Mucosa of descending colon (tissue), 3 donors: Measurements from ENCODE around the gene EFCAB6. TPM values are rescaled to one million over a fixed set of nuclear protein-coding genes. Genes with fewer than 3 reads are reported as not detected.

Experiments used
- ATAC-seq: fragments of 200-7000 bp; cut with Tn5 transposase; one replicate; pipeline ENCODE4 v1.9.1; 2020; ENCODE audit warnings: mild to moderate bottlenecking, moderate library complexity
- DNase-seq, 3 donors: peaks; one replicate each; pipeline ENCODE4 v3.0.0-alpha.2; 2020
- H3K36me3 ChIP-seq: fragments of 200-600 bp; one replicate; pipeline ENCODE4 v1.8.0; 2021; ENCODE audit warnings: low read depth, mild to moderate bottlenecking
- H3K4me1 ChIP-seq: fragments of 200-600 bp; one replicate; pipeline ENCODE4 v1.8.0; 2021; ENCODE audit warnings: low read depth, mild to moderate bottlenecking
- H3K4me3 ChIP-seq: fragments of 200-600 bp; one replicate; pipeline ENCODE4 v1.8.0; 2021; ENCODE audit warnings: mild to moderate bottlenecking
- H3K9me3 ChIP-seq: fragments of 200-600 bp; one replicate; pipeline ENCODE4 v1.8.0; 2021; ENCODE audit warnings: mild to moderate bottlenecking
- CTCF ChIP-seq: fragments of 200-600 bp; IDR thresholded peaks from one replicate; pipeline ENCODE4 v1.8.0; 2022; ENCODE audit warnings: antibody characterized with exemption, mild to moderate bottlenecking
- intact Hi-C, 2 donors: fragments of 100-400 bp; cut with DNase I in 1 of 2; cut with micrococcal nuclease in 1 of 2; formaldehyde crosslinking; loops; one replicate each; pipeline versions ENCODE4 v1.11.0 to v1.11.1; 2022; cut with DNase I, micrococcal nuclease
- total RNA-seq, 3 donors: library from RNA; stranded (reverse); fragmentation: NEBNext Ultra II Directional in 2 of 3; extraction: Animal tissue kit (Norgen Biotek cat#: 25700) in 2 of 3; gene quantifications; one replicate each; pipeline versions ENCODE4 v1.2.1 to v1.2.4, GENCODE V29; 2021 to 2023
- donor health status: DM: no; HTN: no; CAD: no; lungs with moderate emphysema.
- donor health status: DM: no; HTN: no; CAD: no.
- donor health status: DM: no; HTN: yes; CAD: no.

The EFCAB6 gene
- total RNA-seq, 3 donors from 2014 or later, result 1.1 to 1.8 (median 1.7) TPM

DNA sequence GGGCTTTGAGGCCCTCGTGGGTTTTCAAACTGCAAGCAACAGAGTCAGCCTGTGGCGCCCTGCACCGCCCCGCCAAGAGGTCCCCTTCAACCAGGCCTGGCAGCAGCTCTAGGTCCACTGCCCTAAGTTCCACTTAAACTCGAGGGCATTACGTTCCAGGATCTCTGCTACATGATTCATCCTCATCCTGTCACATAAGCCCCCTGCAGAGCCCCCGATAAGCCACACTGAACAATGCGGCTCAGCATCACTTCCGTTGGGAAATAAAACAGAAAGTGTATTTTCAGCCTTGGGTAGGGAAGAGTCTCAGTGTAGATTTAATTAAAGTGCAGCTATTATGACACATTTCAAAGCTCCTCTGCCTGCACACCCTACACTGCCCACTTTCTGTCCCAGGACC is 25.6 kb upstream of the EFCAB6 start:
- Histone ChIP-seq H3K4me1 (no peaks in the 10 kb centered on the region), H3K9me3 (no peaks in the 10 kb centered on the region), H3K36me3 (no peaks in the 10 kb centered on the region), H3K4me3 (no peak overlapping the region)
- intact Hi-C loops, result no loop called here
- DNase-seq (no peak), ATAC-seq (no peak)
- no peak for TF ChIP-seq CTCF

DNA sequence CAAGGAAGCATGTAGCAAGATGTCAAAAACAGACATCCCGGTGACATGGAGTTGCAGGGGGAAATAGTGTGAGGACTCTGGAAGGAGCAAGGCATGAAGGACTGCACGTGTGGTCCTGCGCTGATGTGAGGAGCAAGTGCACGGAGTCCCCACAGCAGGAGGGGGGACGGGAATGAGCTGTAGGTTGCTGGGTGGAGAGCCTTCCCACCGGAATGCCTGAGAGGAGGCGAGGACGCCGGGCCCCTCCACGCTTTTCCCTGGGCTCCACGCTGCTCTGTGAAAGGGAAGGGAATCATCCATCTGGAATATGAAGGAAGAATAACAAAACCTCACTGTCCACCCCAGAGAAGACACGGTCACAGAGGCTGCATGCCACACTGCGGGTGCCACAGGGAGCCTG is 23.6 kb upstream of the EFCAB6 start:
- TF ChIP-seq CTCF, result no peak
- Histone ChIP-seq H3K36me3 (no peaks in the 10 kb centered on the region), H3K4me1 (no peaks in the 10 kb centered on the region), H3K4me3 (no peak overlapping the region), H3K9me3 (no peaks in the 10 kb centered on the region)
- ATAC-seq (no peak), DNase-seq (no peak)
- intact Hi-C loops, result no loop called here

DNA sequence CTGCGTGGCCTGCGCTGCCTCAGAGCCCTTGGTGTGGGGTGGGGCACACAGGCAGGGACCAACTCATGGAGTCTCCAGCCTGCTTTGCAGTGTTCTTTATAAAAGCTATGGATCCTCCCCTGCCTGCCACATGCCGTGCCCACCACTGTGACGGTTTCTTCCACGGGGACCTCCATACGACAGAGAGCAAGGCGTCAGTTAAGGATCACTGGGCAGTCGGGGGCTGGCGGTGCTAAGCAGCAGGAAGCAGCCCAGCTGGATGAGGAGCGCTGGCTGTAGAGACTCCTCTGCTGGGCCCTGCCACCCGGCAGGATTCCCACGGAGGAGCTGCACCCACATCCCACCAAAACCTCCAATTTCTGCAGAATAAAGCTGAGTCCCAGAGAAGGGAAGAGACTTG is 23.1 kb upstream of the EFCAB6 start:
- intact Hi-C loops, result no loop called here
- Histone ChIP-seq H3K4me3 (no peak overlapping the region), H3K9me3 (no peaks in the 10 kb centered on the region), H3K4me1 (no peaks in the 10 kb centered on the region), H3K36me3 (no peaks in the 10 kb centered on the region)
- TF ChIP-seq CTCF, result no peak
- DNase-seq (no peak), ATAC-seq (no peak)

DNA sequence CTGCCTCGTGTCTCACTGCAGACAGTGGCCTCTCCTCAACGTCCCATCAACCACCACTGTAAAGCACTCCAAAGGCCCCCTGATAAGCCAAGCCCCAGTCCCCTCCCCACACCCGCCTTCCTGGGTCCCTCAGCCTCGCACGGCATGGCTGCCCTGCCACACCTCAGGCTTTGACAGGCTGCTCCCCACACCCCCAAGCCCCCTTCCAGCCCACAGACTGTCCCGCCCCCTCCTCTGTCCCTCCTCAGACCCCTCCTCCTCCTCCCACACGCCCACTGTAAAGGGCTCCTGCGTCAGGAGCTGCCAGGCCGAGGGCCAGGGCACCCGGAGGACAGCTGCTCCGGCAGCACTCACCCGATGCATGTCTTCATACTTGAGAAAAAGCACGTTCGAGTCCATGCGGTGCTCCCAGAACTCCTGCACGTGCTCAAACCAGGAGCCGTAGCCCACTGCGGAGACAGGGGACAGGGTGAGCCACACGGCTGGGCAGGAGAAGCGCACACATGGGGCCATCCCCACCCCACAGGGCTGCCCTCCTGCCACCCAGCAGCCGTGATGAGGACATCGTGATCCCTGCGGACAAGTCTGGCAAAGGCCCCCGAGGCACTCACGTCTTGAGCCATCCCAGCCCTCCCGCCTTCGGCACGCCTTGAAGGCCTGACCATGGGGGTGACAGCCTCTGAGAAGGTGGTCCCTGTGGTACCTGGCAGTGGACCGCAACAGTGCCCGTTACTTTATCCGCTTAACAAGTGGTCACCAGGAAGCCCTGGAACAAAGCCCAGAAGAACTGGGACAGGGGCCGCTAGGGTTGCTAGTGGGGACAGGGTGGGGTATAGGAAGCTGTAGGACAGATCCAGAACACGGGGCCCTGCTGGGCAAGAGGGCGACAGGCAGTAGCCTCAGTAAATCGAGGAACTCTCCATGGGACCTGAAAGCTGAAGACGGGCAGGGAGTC is 21.5 kb upstream of the EFCAB6 start:
- no peak overlapping the region for H3K4me3 ChIP-seq
- intact Hi-C loops, result no loop called here
- H3K36me3 ChIP-seq, result no peaks in the 10 kb centered on the region
- no peak for DNase-seq
- ATAC-seq, result no peak
- no peaks in the 10 kb centered on the region for H3K4me1 ChIP-seq
- no peak for TF ChIP-seq CTCF
- H3K9me3 ChIP-seq, result no peaks in the 10 kb centered on the region

- ATAC-seq (no peak), DNase-seq (no peak)
- Histone ChIP-seq H3K4me3 (no peak overlapping the region), H3K4me1 (no peaks in the 10 kb centered on the region), H3K36me3 (no peaks in the 10 kb centered on the region), H3K9me3 (no peaks in the 10 kb centered on the region)
- intact Hi-C loops, result no loop called here
- no peak for TF ChIP-seq CTCF
Observed at GRCh38 chr22:43832393-43833265, 20.5 kb upstream of the EFCAB6 start.
